Neuronal stem cell (in vitro differentiated cells): Measurements from ENCODE around the gene CCNG2.
A peak's percentile ranks its signal among the peaks of the same experiment; 100 is the strongest.

Source experiments
- DNase-seq: peaks from one replicate; pipeline ENCODE4 v3.0.0-alpha.2; 2013; ENCODE audit warnings: low spot score
- H2AFZ ChIP-seq: one replicate; pipeline ENCODE4 v1.6.1; 2013; ENCODE audit warnings: mild to moderate bottlenecking, low read length, inconsistent platforms
- H2AK5ac ChIP-seq: 2 replicates; pipeline ENCODE4 v1.6.1; 2013; ENCODE audit warnings: low read depth, mild to moderate bottlenecking, inconsistent platforms, low read length, moderate library complexity, mixed read lengths
- H2BK120ac ChIP-seq: 2 replicates; pipeline ENCODE4 v1.6.1; 2013; ENCODE audit warnings: low read depth, mild to moderate bottlenecking, inconsistent platforms, low read length, moderate library complexity, mixed read lengths
- H2BK12ac ChIP-seq: one replicate; pipeline ENCODE4 v1.6.1; 2013; ENCODE audit warnings: low read length, inconsistent platforms
- H2BK15ac ChIP-seq: 2 replicates; pipeline ENCODE4 v1.6.1; 2013; ENCODE audit warnings: mild to moderate bottlenecking, low read length, inconsistent platforms, mixed read lengths
- H2BK5ac ChIP-seq: one replicate; pipeline ENCODE4 v1.6.1; 2013; ENCODE audit warnings: inconsistent platforms, mild to moderate bottlenecking, low read length, moderate library complexity
- H3K14ac ChIP-seq: one replicate; pipeline ENCODE4 v1.6.1; 2013; ENCODE audit warnings: low read length, inconsistent platforms
- H3K18ac ChIP-seq: 2 replicates; pipeline ENCODE4 v1.6.1; 2013; ENCODE audit warnings: low read length, inconsistent platforms
- H3K23ac ChIP-seq: 2 replicates; pipeline ENCODE4 v1.6.1; 2013; ENCODE audit warnings: low read depth, mild to moderate bottlenecking, mixed read lengths, low read length, inconsistent platforms; ENCODE audit not compliant: poor library complexity
- H3K27ac ChIP-seq: replicated peaks from 3 replicates; pipeline ENCODE4 v1.5.1; 2013; ENCODE audit warnings: low read length, inconsistent platforms
- H3K27me3 ChIP-seq, 3 experiments: 2 replicates each; pipeline ENCODE4 v1.6.1; 2013; ENCODE audit warnings: low read length in 3 of 3, mild to moderate bottlenecking in 2 of 3, inconsistent platforms in 1 of 3, low read depth in 1 of 3, mixed read lengths in 1 of 3, moderate library complexity in 1 of 3; ENCODE audit not compliant: control insufficient read depth in 3 of 3, insufficient read depth in 3 of 3
- H3K36me3 ChIP-seq, 2 donors: replicated peaks in 1 of 2; 2 replicates each; pipeline ENCODE4 v1.6.1; 2013; ENCODE audit warnings: low read length in 2 of 2; ENCODE audit not compliant: control insufficient read depth in 2 of 2, insufficient read depth in 2 of 2
- H3K4ac ChIP-seq: 2 replicates; pipeline ENCODE4 v1.6.1; 2013; ENCODE audit warnings: inconsistent platforms, mild to moderate bottlenecking, low read length, moderate library complexity
- H3K4me1 ChIP-seq, 2 donors: 1 replicate in 1 of 2; 2 replicates in 1 of 2; pipeline ENCODE4 v1.6.1; 2013; ENCODE audit warnings: low read length in 2 of 2, low read depth in 1 of 2; ENCODE audit not compliant: control insufficient read depth in 2 of 2, insufficient read depth in 1 of 2
- H3K4me2 ChIP-seq: one replicate; pipeline ENCODE4 v1.6.1; 2013; ENCODE audit warnings: mild to moderate bottlenecking, low read length, inconsistent platforms; ENCODE audit not compliant: insufficient read depth, poor library complexity, severe bottlenecking
- H3K4me3 ChIP-seq, 2 donors: 2 replicates each; pipeline ENCODE4 v1.5.1; 2013; ENCODE audit warnings: low read length in 2 of 2, mild to moderate bottlenecking in 2 of 2, inconsistent platforms in 1 of 2, moderate library complexity in 1 of 2
- H3K79me1 ChIP-seq: one replicate; pipeline ENCODE4 v1.6.1; 2013; ENCODE audit warnings: low read depth, mild to moderate bottlenecking, inconsistent platforms, low read length, moderate library complexity
- H3K9ac ChIP-seq: one replicate; pipeline ENCODE4 v1.6.1; 2013; ENCODE audit warnings: mild to moderate bottlenecking, low read depth, low read length, inconsistent platforms; ENCODE audit not compliant: poor library complexity
- H3K9me3 ChIP-seq, 2 donors: replicated peaks in 1 of 2; 2 replicates each; pipeline versions ENCODE3 to v1.6.1; 2013; ENCODE audit warnings: low read length in 2 of 2, mild to moderate bottlenecking in 2 of 2, inconsistent platforms in 1 of 2, low read depth in 1 of 2, mixed read lengths in 1 of 2, moderate library complexity in 1 of 2; ENCODE audit not compliant: control insufficient read depth in 2 of 2, insufficient read depth in 1 of 2
- H4K8ac ChIP-seq: one replicate; pipeline ENCODE4 v1.6.1; 2013; ENCODE audit warnings: low read depth, mild to moderate bottlenecking, inconsistent platforms, low read length, moderate library complexity
- H4K91ac ChIP-seq: one replicate; pipeline ENCODE4 v1.6.1; 2013; ENCODE audit warnings: low read length, low read depth, mild to moderate bottlenecking, inconsistent platforms; ENCODE audit not compliant: poor library complexity
- WGBS, 2 donors: extraction: QIAGEN DNeasy Blood & Tissue Kit; methylation state at CpG; one replicate each; pipeline ENCODE4 v1.1.7; 2013; ENCODE audit warnings: missing lambda C conversion rate in 2 of 2, mixed read lengths in 1 of 2; ENCODE audit not compliant: insufficient read length in 2 of 2, insufficient replicate concordance in 1 of 2; ENCODE audit errors: extremely low coverage in 2 of 2; 5-methylcytosine and 5-hydroxymethylcytosine counted together

The CCNG2 gene

GRCh38 chr4:77155631-77156452, 1.2 kb upstream of the CCNG2 start:
- peak overlapping the region; percentile 19 for H3K4me2 ChIP-seq
- H2BK12ac ChIP-seq = no peak overlapping the region
- H4K91ac ChIP-seq = no peak overlapping the region
- H3K79me1 ChIP-seq = no peaks in the 10 kb centered on the region
- H3K4ac ChIP-seq = no peak overlapping the region
- no peaks in the 10 kb centered on the region for H3K9me3 ChIP-seq
- H3K4me1 ChIP-seq = peaks cover 14 to 32% of the 10 kb centered on the region in 2 donors
- peak overlapping the region in 1 of 2 donors; percentile 97 for H3K4me3 ChIP-seq
- WGBS, 2 donors = no CpG with 5 or more reads among the region's 15 CpGs
- no peak for DNase-seq
- no peak overlapping the region for H2BK15ac ChIP-seq
- peak overlapping the region; percentile 40 for H2AFZ ChIP-seq
- H2BK120ac ChIP-seq = no peak overlapping the region
- no peak overlapping the region for H3K23ac ChIP-seq
- no peak overlapping the region for H2AK5ac ChIP-seq
- H3K14ac ChIP-seq = no peak overlapping the region
- H3K9ac ChIP-seq = no peak overlapping the region
- H4K8ac ChIP-seq = no peak overlapping the region
- peak overlapping the region; percentile 76 for H3K27ac ChIP-seq
- H3K36me3 ChIP-seq = peaks cover 5 to 27% of the 10 kb centered on the region in 2 donors
- H3K18ac ChIP-seq = no peak overlapping the region
- H2BK5ac ChIP-seq = no peak overlapping the region
- H3K27me3 ChIP-seq = no peaks in the 10 kb centered on the region

DNA sequence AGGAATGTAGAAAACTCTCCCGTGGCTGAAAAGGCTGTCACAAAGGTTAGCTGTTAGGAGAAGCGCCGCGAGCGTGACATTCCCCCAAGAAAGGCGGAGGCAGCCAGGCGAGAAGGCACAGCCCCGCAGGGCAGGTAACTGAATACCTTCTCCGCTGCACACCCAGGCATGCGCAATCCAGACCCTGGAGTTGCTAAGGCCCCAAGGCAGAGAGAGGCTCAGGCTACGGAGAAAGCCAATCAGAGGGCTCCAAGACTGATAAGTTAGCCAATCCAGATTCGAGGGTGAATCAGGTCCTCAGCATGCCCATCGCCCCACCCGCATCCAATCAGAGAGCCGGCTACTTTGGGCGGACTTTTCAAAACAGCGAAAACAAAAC, 485 bp upstream of the CCNG2 start:
- H3K27ac ChIP-seq = peak overlapping the region; percentile 98
- no peaks in the 10 kb centered on the region for H3K9me3 ChIP-seq
- H3K4ac ChIP-seq = no peak overlapping the region
- H2BK120ac ChIP-seq = peak overlapping the region; percentile 98
- H3K9ac ChIP-seq = no peak overlapping the region
- no peak overlapping the region for H2BK15ac ChIP-seq
- H2AFZ ChIP-seq = peak overlapping the region; percentile 94
- H3K79me1 ChIP-seq = no peaks in the 10 kb centered on the region
- no peak overlapping the region for H2AK5ac ChIP-seq
- H4K8ac ChIP-seq = no peak overlapping the region
- H3K27me3 ChIP-seq = no peaks in the 10 kb centered on the region
- WGBS, 2 donors = no CpG with 5 or more reads among the region's 17 CpGs
- peaks cover 14 to 32% of the 10 kb centered on the region in 2 donors for H3K4me1 ChIP-seq
- H4K91ac ChIP-seq = no peak overlapping the region
- peaks cover 5 to 33% of the 10 kb centered on the region in 2 donors for H3K36me3 ChIP-seq
- peak overlapping the region; percentile 100 for H2BK5ac ChIP-seq
- H3K18ac ChIP-seq = no peak overlapping the region
- H3K23ac ChIP-seq = no peak overlapping the region
- H3K4me3 ChIP-seq = peak overlapping the region; percentile 97 to 100
- H3K14ac ChIP-seq = no peak overlapping the region
- no peak overlapping the region for H2BK12ac ChIP-seq
- H3K4me2 ChIP-seq = peak overlapping the region; percentile 19
- DNase-seq = peak; percentile 100

- Histone ChIP-seq H2BK15ac (no peak overlapping the region), H3K18ac (peak overlapping the region; percentile 100), H3K79me1 (peaks cover 3% of the 10 kb centered on the region), H2BK12ac (no peak overlapping the region), H4K91ac (no peak overlapping the region), H3K4me3 (peak overlapping the region; percentile 97 to 100), H2AFZ (peak overlapping the region; percentile 94), H2BK120ac (peak overlapping the region; percentile 99), H3K27me3 (no peaks in the 10 kb centered on the region), H3K23ac (peak overlapping the region; percentile 99), H4K8ac (no peak overlapping the region), H3K9me3 (no peaks in the 10 kb centered on the region), H3K4me2 (peak overlapping the region; percentile 70), H3K36me3 (peaks cover 15 to 48% of the 10 kb centered on the region in 2 donors), H3K4me1 (peaks cover 16 to 32% of the 10 kb centered on the region in 2 donors), H3K4ac (peak overlapping the region; percentile 95), H3K9ac (peak overlapping the region; percentile 98), H3K14ac (no peak overlapping the region), H3K27ac (peak overlapping the region; percentile 98), H2BK5ac (peak overlapping the region; percentile 100), H2AK5ac (peak overlapping the region; percentile 98)
- WGBS, 2 donors = no CpG with 5 or more reads among the region's 53 CpGs
- DNase-seq = peak; percentile 88
Observed at GRCh38 chr4:77157859-77158486, 966 bp downstream of the CCNG2 start.

- Histone ChIP-seq H3K4me3 (peak overlapping the region; percentile 97 to 100), H2BK120ac (no peak overlapping the region), H3K14ac (no peak overlapping the region), H3K79me1 (peaks cover 3% of the 10 kb centered on the region), H3K18ac (peak overlapping the region; percentile 40), H2AK5ac (peak overlapping the region; percentile 23), H3K23ac (peak overlapping the region; percentile 46), H2BK15ac (no peak overlapping the region), H3K9me3 (no peaks in the 10 kb centered on the region), H3K36me3 (peaks cover 18 to 53% of the 10 kb centered on the region in 2 donors), H4K8ac (no peak overlapping the region), H3K9ac (peak overlapping the region; percentile 79), H3K4ac (no peak overlapping the region), H3K4me1 (peaks cover 14 to 32% of the 10 kb centered on the region in 2 donors), H4K91ac (no peak overlapping the region), H3K27me3 (no peaks in the 10 kb centered on the region), H3K27ac (peak overlapping the region; percentile 98), H2BK5ac (peak overlapping the region; percentile 100), H2BK12ac (no peak overlapping the region), H2AFZ (no peak overlapping the region), H3K4me2 (peak overlapping the region; percentile 70)
- DNase-seq = no peak
- WGBS, 2 donors = no CpG with 5 or more reads among the region's 6 CpGs
Observed at GRCh38 chr4:77158487-77158861, 1.5 kb downstream of the CCNG2 start.
